HCT116 (cell line): ENCODE measurements around the gene FKBP4. TPM values are rescaled to one million over a fixed set of nuclear protein-coding genes. Genes with fewer than 3 reads are reported as not detected.
"Not testable (repeated sequence)": the region's sequence is repeated elsewhere in the genome, so short reads cannot be mapped to it uniquely, and the experiment has no call there.

Source experiments
- ATAC-seq: fragments of 200-7000 bp; cut with Tn5 transposase; 2 replicates; pipeline ENCODE4 v1.9.1; 2020; ENCODE audit warnings: mild to moderate bottlenecking, moderate library complexity
- BruUV-seq: library from RNA; stranded (reverse); fragments of 400-500 nt; replicated peaks from 2 replicates; lab custom pipeline; 2021; lab: Mats Ljungman, UMichigan
- CTCF ChIA-PET: fragments of 300-600 bp; sonication (Branson Sonifier 250); formaldehyde crosslinking; loops from one replicate; lab custom pipeline; 2021; ENCODE audit warnings: antibody characterized with exemption; lab: Charles Lee
- POLR2A ChIA-PET: fragments of 300-600, 350-600 bp; sonication (Branson Sonifier 250); formaldehyde crosslinking; loops from one replicate; lab custom pipeline; 2021; ENCODE audit warnings: antibody characterized with exemption; lab: Charles Lee
- RAD21 ChIA-PET, 2 experiments: fragments of 300-600 bp; sonication (Branson Sonifier 250); formaldehyde crosslinking; loops; one replicate each; lab custom pipeline; 2023; ENCODE audit warnings: low total read pairs in 2 of 2; ENCODE audit not compliant: uncharacterized antibody in 2 of 2, unreplicated experiment in 2 of 2, low non-redundant PET in 1 of 2; lab: Charles Lee
- DNase-seq: peaks from one replicate; pipeline ENCODE4 v3.0.0-alpha.2; 2010; ENCODE audit warnings: low read depth, low spot score
- H2AFZ ChIP-seq: fragments of 200-600 bp; shearing (Covaris generic), sonication (generic); 2 replicates; pipeline ENCODE4 v1.6.1; 2017; ENCODE audit warnings: low read depth, mixed run types, mixed read lengths, antibody characterized with exemption, low read length; ENCODE audit not compliant: poor library complexity, severe bottlenecking
- H3K27ac ChIP-seq: 2 replicates; pipeline ENCODE4 v1.5.1; 2012; ENCODE audit warnings: low read depth, low read length
- H3K27me3 ChIP-seq: fragments of 200-600 bp; sonication (generic); 2 replicates; pipeline ENCODE4 v1.6.1; 2016; ENCODE audit warnings: mixed run types, low read length, mixed read lengths; ENCODE audit not compliant: insufficient read depth
- H3K36me3 ChIP-seq, 2 experiments: fragments of 200-500 bp in 1 of 2; fragments of 200-600 bp in 1 of 2; sonication (Bioruptor generic) in 1 of 2; sonication (generic) in 1 of 2; 2 replicates each; pipeline versions ENCODE4 v1.5.1 to v1.6.1; 2014 to 2016; ENCODE audit warnings: low read length in 2 of 2, inconsistent platforms in 1 of 2, mixed read lengths in 1 of 2, mixed run types in 1 of 2; ENCODE audit not compliant: insufficient read depth in 2 of 2, control insufficient read depth in 1 of 2
- H3K4me1 ChIP-seq, 2 experiments: fragments of 200-600 bp in 1 of 2; sonication (generic) in 1 of 2; 2 replicates each; pipeline versions ENCODE4 v1.5.1 to v1.6.1; 2012 to 2017; ENCODE audit warnings: low read length in 2 of 2, inconsistent platforms in 1 of 2, mild to moderate bottlenecking in 1 of 2, mixed read lengths in 1 of 2, mixed run types in 1 of 2, moderate library complexity in 1 of 2; ENCODE audit not compliant: insufficient read depth in 2 of 2, control insufficient read depth in 1 of 2
- H3K4me2 ChIP-seq: fragments of 200-600 bp; sonication (generic); 2 replicates; pipeline ENCODE4 v1.6.1; 2017; ENCODE audit warnings: mixed run types, low read length, mixed read lengths
- H3K4me3 ChIP-seq, 2 experiments: fragments of 200-600 bp in 1 of 2; sonication (generic) in 1 of 2; replicated peaks in 1 of 2; 2 replicates each; pipeline ENCODE4 v1.5.1; 2011 to 2016; ENCODE audit warnings: low read length in 2 of 2, control low read depth in 1 of 2, low read depth in 1 of 2, mild to moderate bottlenecking in 1 of 2, mixed read lengths in 1 of 2, mixed run types in 1 of 2
- H3K79me2 ChIP-seq: fragments of 200-600 bp; sonication (generic); 2 replicates; pipeline ENCODE4 v1.6.1; 2017; ENCODE audit warnings: mild to moderate bottlenecking, mixed run types, low read length, moderate library complexity, mixed read lengths; ENCODE audit not compliant: insufficient read depth
- H3K9ac ChIP-seq: fragments of 200-600 bp; sonication (generic); 2 replicates; pipeline ENCODE4 v1.6.1; 2016; ENCODE audit warnings: low read length, mixed read lengths
- H3K9me2 ChIP-seq: fragments of 200-600 bp; sonication (generic), shearing (Covaris generic); 2 replicates; pipeline ENCODE4 v1.6.1; 2017; ENCODE audit warnings: mixed run types, mild to moderate bottlenecking, moderate library complexity; ENCODE audit not compliant: insufficient read depth
- H3K9me3 ChIP-seq, 2 experiments: fragments of 200-500 bp in 1 of 2; fragments of 200-600 bp in 1 of 2; sonication (Bioruptor generic) in 1 of 2; sonication (generic) in 1 of 2; 2 replicates each; pipeline ENCODE4 v1.6.1; 2014 to 2017; ENCODE audit warnings: low read length in 2 of 2, mixed read lengths in 2 of 2, inconsistent platforms in 1 of 2, low read depth in 1 of 2, mild to moderate bottlenecking in 1 of 2, mixed run types in 1 of 2, moderate library complexity in 1 of 2; ENCODE audit not compliant: control insufficient read depth in 1 of 2, insufficient read depth in 1 of 2
- H4K20me1 ChIP-seq: fragments of 200-600 bp; sonication (generic), shearing (Covaris generic); 2 replicates; pipeline ENCODE4 v1.6.1; 2017; ENCODE audit warnings: mixed run types, mild to moderate bottlenecking, moderate library complexity; ENCODE audit not compliant: insufficient read depth
- EGR1 ChIP-seq: IDR thresholded peaks from 2 replicates; pipeline ENCODE4 v1.6.1; 2012; ENCODE audit warnings: low read depth
- EZH2 ChIP-seq: fragments of 200-600 bp; sonication (generic); IDR thresholded peaks from 2 replicates; pipeline ENCODE4 v1.6.1; 2017; ENCODE audit warnings: antibody characterized with exemption, mixed run types
- FOSL1 ChIP-seq: IDR thresholded peaks from 2 replicates; pipeline ENCODE4 v1.6.1; 2012; ENCODE audit warnings: low read depth
- JUND ChIP-seq: IDR thresholded peaks from 2 replicates; pipeline ENCODE4 v1.6.1; 2012
- MAX ChIP-seq: IDR thresholded peaks from 2 replicates; pipeline ENCODE4 v1.6.1; 2012
- POLR2A ChIP-seq: IDR thresholded peaks from 2 replicates; pipeline ENCODE4 v1.7.0; 2011; ENCODE audit warnings: borderline replicate concordance; ENCODE audit not compliant: insufficient read depth, insufficient read length; ENCODE audit errors: extremely low read depth
- RAD21 ChIP-seq: IDR thresholded peaks from 2 replicates; pipeline ENCODE4 v1.6.1; 2012; ENCODE audit warnings: low read depth, mild to moderate bottlenecking
- SRF ChIP-seq: IDR thresholded peaks from 2 replicates; pipeline ENCODE4 v1.6.1; 2012; ENCODE audit warnings: low read depth
- TCF7L2 ChIP-seq: IDR thresholded peaks from 2 replicates; pipeline ENCODE4 v1.7.0; 2011; ENCODE audit warnings: borderline replicate concordance, inconsistent platforms; ENCODE audit not compliant: insufficient read depth, insufficient read length; ENCODE audit errors: extremely low read depth
- intact Hi-C: fragments of 100-400 bp; cut with micrococcal nuclease; formaldehyde crosslinking; loops from 2 replicates; pipeline ENCODE4 v1.10.0; 2022
- total RNA-seq: library from RNA; stranded (reverse); gene quantifications from one replicate; pipeline ENCODE4 v1.2.1, GENCODE V29; 2021; ENCODE audit not compliant: unreplicated experiment
- TF ChIP-seq, protein P1 (sequence below), 3 experiments: fragments of 200-600 bp in 1 of 3; sonication (generic) in 1 of 3; IDR thresholded peaks in 2 of 3; conservative IDR thresholded peaks in 1 of 3; 2 replicates each; pipeline ENCODE4 v1.5.1; 2012 to 2017; ENCODE audit warnings: low read depth in 2 of 3, low read length in 2 of 3, antibody characterized with exemption in 1 of 3, borderline replicate concordance in 1 of 3, control low read depth in 1 of 3, mild to moderate bottlenecking in 1 of 3, mixed read lengths in 1 of 3, mixed run types in 1 of 3, moderate library complexity in 1 of 3; ENCODE audit not compliant: insufficient read depth in 1 of 3

Gene FKBP4
- total RNA-seq, 1 experiment from 2014 or later, result 178 TPM

- H3K4me3 ChIP-seq, result no peak overlapping the region
- no peak overlapping the region for H3K9ac ChIP-seq
- no peak overlapping the region for H3K27ac ChIP-seq
- H3K4me1 ChIP-seq, result no peaks in the 10 kb centered on the region
- no peaks in the 10 kb centered on the region for H3K27me3 ChIP-seq
- no TSS peak for BruUV-seq
- POLR2A ChIA-PET, result no interaction called here
- no peaks in the 10 kb centered on the region for H3K36me3 ChIP-seq
- no peak overlapping the region for H2AFZ ChIP-seq
- CTCF ChIA-PET, result no interaction called here
- no peak overlapping the region for H3K4me2 ChIP-seq
- intact Hi-C loops, result no loop called here
- RAD21 ChIA-PET, result no interaction called here
- H3K9me3 ChIP-seq, result no peaks in the 10 kb centered on the region
- ATAC-seq, result no peak
- H3K79me2 ChIP-seq, result no peaks in the 10 kb centered on the region
- no peaks in the 10 kb centered on the region for H4K20me1 ChIP-seq
- H3K9me2 ChIP-seq, result no peaks in the 10 kb centered on the region
- no peak for DNase-seq
- no peak for TF ChIP-seq RAD21
- TF ChIP-seq MAX, result no peak
- no peak for TF ChIP-seq EGR1
- no peak for TF ChIP-seq SRF
- TF ChIP-seq, protein P1, sequence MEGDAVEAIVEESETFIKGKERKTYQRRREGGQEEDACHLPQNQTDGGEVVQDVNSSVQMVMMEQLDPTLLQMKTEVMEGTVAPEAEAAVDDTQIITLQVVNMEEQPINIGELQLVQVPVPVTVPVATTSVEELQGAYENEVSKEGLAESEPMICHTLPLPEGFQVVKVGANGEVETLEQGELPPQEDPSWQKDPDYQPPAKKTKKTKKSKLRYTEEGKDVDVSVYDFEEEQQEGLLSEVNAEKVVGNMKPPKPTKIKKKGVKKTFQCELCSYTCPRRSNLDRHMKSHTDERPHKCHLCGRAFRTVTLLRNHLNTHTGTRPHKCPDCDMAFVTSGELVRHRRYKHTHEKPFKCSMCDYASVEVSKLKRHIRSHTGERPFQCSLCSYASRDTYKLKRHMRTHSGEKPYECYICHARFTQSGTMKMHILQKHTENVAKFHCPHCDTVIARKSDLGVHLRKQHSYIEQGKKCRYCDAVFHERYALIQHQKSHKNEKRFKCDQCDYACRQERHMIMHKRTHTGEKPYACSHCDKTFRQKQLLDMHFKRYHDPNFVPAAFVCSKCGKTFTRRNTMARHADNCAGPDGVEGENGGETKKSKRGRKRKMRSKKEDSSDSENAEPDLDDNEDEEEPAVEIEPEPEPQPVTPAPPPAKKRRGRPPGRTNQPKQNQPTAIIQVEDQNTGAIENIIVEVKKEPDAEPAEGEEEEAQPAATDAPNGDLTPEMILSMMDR (IDR thresholded peaks at IDR 0.05 in 2 of 3, conservative IDR thresholded peaks at IDR 0.05 in 1 of 3; ENCODE audit: borderline replicate concordance in 1 of 3, insufficient read depth in 1 of 3, low read depth in 2 of 3, low read length in 2 of 3), result no peak
- TF ChIP-seq EZH2, result no peak
- no peak for TF ChIP-seq TCF7L2
- no peak for TF ChIP-seq FOSL1
- TF ChIP-seq JUND, result no peak
- no peak for TF ChIP-seq POLR2A
- TF ChIP-seq, all 23 proteins: peak for 0
These were observed 24.8 kb upstream of the FKBP4 start for GRCh38 chr12:2769866-2770533.

GRCh38 chr12:2770544-2770943 is 24.2 kb upstream of the FKBP4 start:
- H2AFZ ChIP-seq, H3K27me3 ChIP-seq, H3K27ac ChIP-seq, DNase-seq, H3K9ac ChIP-seq, intact Hi-C loops, H3K79me2 ChIP-seq, H3K4me2 ChIP-seq, H3K36me3 ChIP-seq, H4K20me1 ChIP-seq, H3K9me3 ChIP-seq, POLR2A ChIA-PET, RAD21 ChIA-PET, H3K9me2 ChIP-seq, CTCF ChIA-PET, H3K4me3 ChIP-seq, BruUV-seq, ATAC-seq, H3K4me1 ChIP-seq: not testable (repeated sequence)
